HG03135 (cell line): Measurements from ENCODE around the gene OGFOD1.

ENCODE experiments used
- ATAC-seq: cut with Tn5 transposase; IDR thresholded peaks from one replicate; pipeline ENCODE4 v1.9.1; 2021; ENCODE audit warnings: mild to moderate bottlenecking, moderate library complexity; ENCODE audit not compliant: unreplicated experiment

OGFOD1 gene

DNA sequence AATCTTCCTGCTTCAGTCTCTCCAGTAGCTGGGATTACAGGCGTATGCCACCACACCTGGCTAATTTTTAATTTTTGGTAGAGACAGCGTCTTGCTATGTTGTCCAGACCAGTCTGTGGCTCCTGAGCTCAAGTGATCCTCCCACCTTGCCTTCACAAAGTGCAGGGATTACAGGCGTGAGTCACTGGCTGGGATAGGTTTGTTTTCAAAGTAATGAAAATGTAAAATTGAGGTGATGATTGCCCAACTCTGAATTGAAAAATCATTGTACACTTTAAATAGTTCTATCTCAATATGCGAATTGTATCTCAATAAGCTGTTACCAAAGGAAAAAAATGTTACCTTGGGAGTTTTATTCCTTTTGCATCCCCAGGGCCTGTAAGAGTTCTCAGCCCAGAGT lies 24.8 kb upstream of the OGFOD1 start:
- ATAC-seq, result no peak

DNA sequence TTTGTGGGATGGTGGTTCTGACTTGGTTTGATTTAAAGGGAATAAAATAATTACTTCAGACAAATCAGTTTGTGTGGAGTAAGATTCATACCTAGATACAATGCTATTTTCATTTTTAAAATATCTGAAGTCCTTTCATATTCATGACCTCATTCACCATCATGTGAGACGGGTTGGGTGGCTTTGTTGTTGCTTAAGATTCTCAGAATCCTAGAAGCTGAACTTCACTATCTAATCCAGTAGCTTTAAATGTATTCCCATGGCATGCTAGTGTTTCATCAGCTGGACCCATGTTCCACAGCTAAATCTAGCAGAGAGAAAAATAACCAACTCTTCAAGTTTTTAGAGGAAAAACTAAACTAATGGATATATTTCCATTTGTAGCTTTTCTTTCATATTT lies 23.3 kb upstream of the OGFOD1 start:
- ATAC-seq, result no peak

DNA sequence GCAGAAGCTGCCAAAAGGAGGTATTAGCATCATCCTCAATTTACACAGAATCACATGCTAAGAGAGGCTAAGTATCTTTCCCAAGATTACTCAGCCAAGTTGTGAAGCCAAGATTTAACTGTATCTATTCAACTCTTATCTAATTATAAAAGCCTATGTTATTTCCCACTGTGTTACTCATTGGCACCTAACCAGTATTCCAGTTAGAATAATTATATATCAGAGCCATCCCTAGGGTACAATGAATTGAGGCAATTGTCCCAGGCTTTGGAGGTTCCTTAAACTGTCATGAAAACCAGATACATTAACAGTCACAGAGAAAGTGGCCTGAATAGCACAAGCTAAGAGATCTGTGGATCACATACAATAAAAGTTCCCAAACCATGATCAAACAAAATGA lies 15.1 kb upstream of the OGFOD1 start:
- no peak for ATAC-seq

DNA sequence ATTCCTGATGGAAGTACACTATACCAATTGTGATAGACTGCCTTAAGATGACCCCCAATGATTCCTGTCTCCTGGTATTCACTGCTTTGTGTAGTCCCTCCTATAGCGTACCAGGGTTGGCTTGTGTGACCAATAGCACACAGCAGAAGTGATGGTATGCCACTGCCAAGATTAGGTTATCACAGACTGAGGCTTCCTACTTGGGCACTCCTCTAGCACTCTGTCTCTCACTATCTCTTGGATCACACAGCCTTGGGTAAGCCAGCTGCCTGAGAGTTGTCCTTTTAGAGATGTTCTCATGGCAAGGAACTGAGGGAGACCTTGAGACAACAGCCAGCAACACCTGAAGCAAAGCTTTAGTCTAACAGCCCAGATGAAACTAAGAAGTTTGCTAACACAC lies 13.3 kb upstream of the OGFOD1 start:
- no peak for ATAC-seq

DNA sequence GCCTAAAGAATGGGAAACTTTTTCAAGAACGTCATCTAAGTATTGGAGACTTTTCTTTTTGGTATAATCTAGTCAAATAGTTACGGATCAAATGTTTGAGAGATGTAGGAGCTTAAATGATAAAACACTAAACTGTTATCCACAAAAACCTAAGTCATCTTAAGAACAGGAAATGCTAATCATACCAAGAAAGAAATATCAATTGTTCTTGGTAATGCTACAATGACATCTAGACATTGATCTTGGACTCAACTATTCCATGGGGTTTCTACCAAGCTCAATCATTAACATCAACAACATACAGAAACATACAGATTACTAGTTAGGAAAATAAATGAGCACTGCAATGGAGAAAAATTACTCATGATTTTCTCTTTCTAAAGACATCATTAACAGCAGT lies 4.1 kb upstream of the OGFOD1 start:
- ATAC-seq, result no peak

DNA sequence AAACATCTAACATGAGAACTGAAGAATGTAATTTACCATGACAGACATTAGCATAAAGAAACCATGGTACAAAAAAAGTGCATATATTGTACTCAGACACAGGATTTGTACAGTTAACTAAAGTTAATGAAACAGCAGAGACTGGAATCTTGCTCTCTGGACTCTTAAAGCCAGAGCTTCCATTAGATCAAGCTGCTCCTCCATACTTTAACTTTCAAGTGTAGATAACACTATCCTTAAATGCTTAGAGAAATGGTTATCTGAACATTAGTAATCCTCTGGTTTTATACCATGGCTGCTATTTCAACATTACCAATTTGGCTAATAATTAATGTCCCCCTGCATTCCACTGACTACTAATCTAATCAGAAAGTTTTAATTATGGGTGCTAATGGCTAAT lies 3.3 kb upstream of the OGFOD1 start:
- ATAC-seq, result no peak

DNA sequence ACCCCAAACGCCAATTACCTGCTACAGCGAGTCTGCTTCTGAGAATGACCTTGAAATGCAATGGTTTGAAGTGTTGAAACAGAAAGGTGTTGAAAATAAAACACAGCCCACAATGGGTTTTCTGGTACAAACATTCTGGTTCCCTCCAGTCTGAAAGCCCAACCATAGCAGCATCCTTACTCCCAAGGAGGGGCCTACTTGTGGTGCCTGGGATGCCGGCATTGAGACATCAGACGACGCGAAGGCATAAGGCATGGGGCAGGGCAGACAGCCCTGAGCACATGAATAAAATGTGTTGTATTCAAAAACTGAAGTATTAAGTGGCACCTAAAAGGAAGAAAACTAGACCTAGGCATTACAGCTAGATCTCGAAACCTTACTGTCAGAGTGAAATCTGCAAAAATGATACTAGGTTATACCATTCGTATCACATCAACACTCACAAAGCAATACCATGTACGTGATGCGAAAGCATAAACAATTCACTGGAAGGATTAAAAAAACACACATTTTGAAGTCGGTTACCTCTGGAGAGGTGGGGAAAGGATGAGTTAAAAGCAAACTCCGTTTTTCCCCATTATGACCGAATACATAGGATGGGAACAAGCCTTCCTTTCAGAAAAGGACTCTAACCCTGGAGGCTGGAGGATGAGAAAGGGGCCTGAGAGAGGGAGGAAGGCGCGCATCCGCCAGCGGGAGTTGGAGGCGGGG lies 924 bp upstream of the OGFOD1 start:
- ATAC-seq, result no peak

DNA sequence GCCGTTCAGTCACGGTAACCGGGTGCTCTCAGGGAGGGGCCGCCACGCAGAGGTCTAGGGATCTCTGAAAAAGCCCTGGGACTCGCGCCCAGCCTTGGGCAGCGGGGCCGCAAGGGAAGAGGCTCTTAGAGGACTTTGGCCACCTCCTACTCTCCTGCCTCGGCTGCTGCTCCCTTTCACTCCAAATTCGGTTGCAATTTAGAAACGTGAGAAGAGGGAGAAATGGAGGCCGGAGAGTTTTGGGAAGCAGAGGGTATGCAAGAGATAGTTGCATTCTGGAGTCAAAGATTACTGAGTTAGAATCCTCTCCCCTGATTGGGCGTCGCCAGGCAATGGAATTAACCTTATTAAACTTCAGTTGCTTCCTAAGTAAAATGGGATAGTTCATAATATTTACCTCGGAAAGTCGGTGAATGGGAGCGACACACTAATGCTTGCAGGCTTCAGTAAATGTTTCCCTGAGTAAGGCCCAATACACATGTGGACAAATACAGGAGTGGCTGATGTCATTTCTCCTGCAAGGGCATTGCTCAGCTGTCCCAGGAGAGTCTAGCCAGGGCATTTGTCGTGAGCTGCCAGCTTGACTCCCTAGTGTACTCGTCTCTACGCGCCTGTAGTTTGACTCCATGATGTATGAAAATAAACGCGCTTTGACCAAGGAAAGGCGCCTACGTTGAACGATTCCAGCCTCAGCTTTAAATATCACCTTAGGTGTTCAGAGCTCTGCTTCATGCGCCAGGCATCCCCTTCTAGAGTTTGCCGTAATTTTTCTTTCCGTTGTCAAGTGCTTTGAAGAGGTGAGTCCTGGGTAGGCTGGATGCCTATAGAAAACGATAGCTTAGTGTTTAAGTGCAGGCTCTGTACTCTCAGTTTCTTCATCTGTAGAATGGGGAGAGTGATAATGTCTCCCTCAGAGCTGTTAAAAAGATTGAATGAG lies 667 bp downstream of the OGFOD1 start:
- ATAC-seq, result peak; percentile 39

DNA sequence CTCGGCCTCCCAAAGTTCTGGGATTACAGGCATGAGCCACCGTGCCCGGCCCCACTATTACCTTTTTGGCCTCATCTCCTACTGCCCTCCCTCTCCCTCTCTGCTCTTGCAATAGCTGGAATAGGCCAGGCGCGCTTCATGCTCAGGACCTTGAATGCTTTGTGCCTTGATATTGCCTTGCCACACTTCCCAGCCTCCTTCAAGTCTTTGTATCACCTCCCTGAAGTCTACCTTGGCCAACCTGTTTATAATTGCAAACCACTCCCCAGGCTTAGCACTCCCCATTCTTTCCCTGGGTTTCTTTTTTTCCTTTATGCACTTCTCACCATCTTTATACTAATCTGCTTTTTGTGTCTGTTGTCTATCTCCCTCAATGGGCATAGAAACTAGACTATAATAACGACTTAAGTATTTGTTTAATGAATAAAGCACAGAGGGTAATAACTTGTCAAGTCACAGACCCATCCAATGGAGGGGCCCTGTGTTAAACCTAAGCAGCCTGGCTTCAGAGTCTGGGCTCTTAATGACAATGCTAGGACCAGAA lies 6.6 kb downstream of the OGFOD1 start:
- no peak for ATAC-seq

DNA sequence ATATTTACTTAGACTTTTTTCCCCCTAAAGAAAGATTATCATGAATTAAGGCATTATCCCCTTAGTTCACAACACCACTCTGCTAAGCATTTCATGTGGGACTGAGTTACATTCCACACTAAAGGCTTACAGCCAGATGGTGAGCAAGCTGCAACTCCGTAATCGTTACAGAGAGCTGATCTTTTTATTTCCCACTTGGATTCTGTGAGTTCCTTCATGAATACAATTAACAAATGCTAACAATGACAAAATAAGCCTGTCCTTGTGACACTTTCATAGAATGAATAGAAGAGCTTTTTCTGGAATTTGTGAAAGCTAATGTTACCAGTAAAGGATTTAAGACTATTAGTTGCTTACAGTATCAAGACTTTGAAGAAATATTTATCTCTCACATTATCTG lies 8.7 kb downstream of the OGFOD1 start:
- no peak for ATAC-seq

DNA sequence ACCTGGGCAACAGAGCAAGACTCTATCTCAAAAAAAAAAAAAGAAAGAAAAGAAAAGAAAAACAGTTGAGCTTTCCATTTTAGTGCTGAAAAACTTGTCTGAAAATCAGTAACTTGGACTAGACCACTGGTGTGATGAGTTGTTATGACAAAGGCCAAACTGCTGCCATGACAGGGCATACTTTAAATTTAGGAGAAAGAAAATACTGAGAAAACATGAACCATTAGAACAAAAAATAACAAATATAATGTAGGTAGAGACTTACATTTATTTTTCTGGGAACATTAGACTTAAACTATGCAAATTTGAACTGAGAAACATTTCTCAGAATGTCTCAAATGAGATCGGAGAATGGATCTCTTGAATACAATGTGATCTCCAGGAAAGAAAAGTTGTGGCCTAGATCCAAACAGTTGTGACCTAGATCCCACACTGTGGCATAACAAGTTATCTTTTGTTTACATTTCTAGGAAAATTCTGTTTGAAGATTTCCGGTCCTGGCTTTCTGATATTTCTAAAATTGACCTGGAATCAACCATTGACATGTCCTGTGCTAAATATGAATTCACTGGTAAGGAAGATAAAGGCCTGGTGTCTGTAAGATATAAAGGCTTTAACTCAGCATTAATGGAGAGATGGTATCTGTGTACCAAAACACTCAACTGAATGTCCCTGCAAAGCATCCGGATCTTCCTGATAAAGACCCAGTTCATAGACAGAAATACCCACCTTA lies 10.9 kb downstream of the OGFOD1 start:
- no peak for ATAC-seq

DNA sequence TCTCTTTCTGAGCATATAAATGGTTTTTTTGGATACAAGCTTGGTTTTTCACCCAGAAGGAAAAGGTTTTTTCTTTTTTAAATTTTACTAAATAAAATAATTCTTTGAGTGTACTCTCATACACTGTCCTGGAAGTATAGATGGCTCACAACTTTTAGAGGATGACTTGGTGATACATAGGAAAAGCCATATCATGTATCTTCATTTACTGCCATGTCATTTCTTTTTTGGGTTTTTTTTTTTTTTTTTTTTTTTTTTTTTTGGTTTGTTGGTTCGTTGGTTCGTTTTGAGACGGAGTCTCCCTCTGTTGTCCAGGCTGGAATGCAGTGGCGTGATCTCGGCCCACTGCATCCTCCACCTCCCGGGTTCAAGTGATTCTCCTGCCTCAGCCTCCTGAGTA lies 11.8 kb downstream of the OGFOD1 start:
- no peak for ATAC-seq

DNA sequence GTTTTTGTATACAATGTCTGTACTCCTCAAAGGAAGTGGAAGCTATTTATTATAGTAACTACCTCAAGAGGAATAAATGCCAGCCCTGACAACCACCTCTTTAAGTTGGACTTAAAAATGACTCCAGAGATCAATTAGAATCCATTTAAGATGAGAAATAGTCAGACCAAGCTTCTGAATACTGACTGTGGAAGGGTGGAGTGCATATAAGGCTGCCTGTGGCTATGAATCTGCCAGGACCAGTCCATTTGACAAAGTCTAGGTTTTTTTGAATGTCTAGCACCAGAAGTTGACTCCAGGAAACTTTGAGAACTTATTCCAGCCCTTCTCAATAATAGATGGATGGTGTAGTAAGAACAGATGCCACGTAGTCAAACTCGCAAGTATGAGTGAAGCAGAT lies 15.0 kb downstream of the OGFOD1 start:
- no peak for ATAC-seq

DNA sequence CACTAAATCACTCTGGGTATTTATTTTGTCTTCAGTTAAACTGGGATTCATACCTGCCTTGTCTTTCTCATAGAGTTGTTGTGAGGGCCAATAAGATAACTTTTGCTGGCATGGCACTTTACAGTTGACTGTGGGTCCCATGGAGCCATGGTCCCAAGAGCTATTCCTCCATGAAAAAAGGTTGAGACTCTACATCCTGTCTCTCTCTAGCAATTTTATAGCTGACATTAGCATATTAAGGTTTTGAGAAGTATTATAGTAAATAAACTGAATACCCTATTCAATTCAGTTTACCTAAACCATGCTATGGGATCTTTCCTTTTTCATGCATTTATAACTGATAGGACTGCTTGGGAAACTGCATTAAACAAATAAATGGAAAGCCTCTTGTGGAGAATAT lies 17.4 kb downstream of the OGFOD1 start:
- no peak for ATAC-seq

DNA sequence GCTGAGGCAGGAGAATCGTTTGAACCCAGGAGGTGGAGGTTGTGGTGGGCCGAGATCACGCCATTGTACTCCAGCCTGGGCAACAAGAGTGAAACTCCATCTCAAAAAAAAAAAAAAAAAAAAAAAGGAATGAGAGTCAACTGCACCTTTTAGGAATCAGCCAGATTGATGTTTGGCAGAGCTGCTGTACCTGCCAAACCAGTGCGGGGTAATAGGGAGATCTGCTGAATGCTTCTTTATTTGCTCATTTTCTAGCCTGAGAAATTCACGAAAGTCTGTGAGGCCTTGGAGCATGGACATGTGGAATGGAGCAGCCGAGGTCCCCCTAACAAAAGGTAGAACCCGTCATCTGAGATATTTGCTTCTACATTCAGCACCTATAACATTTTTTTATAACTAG lies 18.4 kb downstream of the OGFOD1 start:
- ATAC-seq, result no peak

DNA sequence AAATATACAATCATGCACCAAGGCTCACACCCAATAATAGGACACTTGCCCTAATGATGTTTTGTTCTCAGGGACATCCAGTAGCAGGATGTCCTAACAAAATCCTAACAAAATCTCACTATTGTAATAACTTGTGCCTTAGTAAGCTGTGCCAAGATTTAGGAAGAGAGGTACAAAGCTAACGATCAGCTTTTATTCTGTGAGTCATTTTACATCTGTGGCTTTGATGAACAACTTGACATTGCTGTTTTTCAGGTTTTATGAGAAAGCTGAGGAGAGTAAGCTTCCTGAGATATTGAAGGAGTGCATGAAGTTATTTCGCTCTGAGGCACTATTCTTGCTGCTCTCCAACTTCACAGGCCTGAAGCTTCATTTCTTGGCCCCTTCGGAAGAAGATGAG lies 18.9 kb downstream of the OGFOD1 start:
- ATAC-seq, result no peak

DNA sequence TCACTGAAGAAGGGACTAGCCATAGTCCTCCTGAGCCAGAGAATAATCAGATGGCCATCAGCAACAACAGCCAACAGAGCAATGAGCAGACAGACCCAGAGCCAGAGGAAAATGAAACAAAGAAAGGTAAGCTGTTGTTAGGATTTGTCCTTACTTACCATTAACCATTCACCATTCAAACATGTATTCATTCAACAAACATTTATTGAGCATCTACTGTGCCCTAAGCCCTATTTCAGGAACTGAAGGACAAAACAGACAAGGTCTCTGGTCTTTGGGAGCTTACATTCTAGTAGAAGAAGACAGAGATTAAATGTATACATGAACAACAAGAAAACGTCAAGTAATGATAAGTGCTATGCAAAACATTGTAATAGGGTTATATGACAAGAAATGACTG lies 19.3 kb downstream of the OGFOD1 start:
- no peak for ATAC-seq

DNA sequence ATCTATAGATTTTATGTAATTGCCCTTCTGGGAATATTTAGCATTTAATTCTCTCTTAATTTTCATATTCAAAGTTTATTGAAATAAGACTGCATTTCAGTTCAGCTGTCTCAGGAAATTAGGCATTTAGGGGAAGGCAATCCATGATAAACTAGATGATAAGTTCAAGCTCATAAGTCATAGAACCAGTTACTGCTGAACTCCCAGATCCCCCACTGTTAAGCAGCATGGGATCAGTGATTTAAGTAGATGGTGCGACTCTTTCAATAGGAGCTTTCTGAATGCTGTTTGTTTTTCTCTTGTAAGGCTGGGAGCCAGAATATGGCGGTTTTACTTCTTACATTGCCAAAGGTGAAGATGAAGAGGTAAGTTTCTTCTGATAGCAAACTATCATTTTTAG lies 23.8 kb downstream of the OGFOD1 start:
- no peak for ATAC-seq

DNA sequence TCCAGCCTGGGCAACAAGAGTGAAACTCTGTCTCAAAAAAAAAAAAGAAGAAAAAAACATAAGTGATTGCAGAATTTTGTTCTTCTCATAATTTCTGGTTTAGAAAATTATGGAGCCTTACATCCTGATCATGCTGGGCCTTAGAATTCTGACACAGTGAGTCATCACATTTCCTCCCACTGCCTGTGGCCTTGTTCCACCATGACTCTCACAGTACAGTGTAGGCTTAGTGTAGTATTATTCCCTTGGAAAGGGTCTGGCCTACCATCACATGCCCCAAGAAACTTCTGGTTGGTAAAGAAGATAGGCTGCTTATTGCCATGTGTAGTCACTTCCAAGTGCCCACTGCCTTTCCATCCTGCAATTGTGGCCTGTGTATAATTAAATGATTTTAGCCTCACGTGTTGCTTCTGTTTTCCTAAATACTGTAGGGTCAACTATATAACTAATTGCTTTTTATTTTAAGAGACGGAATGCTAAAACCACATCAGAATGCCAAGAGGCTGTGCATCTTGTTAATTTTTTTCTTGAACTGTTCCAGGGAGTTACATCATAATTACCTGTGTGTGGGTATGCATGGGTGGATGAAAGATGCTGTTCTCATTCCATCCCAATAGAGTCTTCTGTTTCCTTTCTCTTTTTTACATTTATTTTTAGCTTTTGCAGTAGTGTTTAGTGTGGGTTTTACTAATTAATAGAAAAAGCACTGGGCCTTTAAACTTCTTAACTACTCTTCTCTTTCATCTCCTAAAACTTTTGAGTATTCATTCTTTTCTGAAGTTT lies 25.9 kb downstream of the OGFOD1 start:
- no peak for ATAC-seq

DNA sequence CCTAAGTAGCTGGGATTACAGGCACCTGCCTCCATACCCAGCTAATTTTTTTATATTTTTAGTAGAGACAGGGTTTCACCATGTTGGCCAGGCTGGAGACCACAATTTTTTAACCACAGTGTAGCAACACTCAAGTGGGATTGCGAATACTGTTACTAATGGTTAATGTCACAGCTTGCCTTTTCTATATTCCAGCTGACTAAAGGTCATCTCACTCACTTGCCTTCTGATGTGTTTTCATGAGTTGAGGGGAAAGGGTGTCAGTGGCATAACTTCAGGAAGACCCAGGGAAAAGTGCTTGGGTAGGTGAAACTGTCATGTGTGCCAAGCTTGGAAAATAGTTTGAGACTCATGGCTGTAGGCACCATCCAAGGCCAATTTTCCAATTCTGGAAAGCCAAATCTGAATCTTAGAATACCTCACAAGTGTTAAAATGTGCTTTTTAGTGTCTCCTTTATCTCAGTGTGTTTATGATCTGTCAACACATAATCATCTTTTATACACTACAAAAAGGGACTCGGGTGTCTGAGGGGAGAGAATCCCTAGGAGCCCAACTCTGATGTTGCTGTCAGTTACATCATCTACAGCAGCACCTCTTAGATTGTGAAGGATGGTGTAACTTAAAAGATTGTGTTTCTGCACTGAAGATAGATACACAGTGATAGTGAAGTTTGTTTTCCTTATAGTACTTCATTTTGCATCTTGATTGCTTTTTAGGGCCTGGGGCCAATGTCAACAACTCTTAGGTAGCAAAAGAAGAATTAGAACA lies 27.1 kb downstream of the OGFOD1 start:
- no peak for ATAC-seq
